ENCODE results near the gene FAM193A. TPM values are rescaled to one million over a fixed set of nuclear protein-coding genes. Genes with fewer than 3 reads are reported as not detected.
A peak's percentile ranks its signal among the peaks of the same experiment; 100 is the strongest.

FAM193A gene
- total and polyA plus RNA-seq, 12 donors = 12.9 to 30.8 (median 23.1) TPM

GRCh38 chr4:2565533-2565932 is 29.1 kb downstream of the FAM193A start:
- DNase-seq = no peak
- no peak overlapping the region for H3K27ac ChIP-seq
- no peak for TF ChIP-seq CTCF (IDR thresholded peaks at IDR 0.05)
- no peak for TF ChIP-seq POLR2A (IDR thresholded peaks at IDR 0.05)
- WGBS, 4 donors = 90 to 96% (median 93%) methylated on average over 4 of the region's 4 CpGs
- H3K4me1 ChIP-seq (replicated peaks in 1 of 2) = peaks cover 0 to 18% of the 10 kb centered on the region in 2 donors
- H3K9me3 ChIP-seq (replicated peaks in 1 of 3) = no peaks in the 10 kb centered on the region
- no peak overlapping the region for H3K4me3 ChIP-seq
- no peaks in the 10 kb centered on the region for H3K36me3 ChIP-seq (replicated peaks in 1 of 2)
- no peaks in the 10 kb centered on the region for H3K27me3 ChIP-seq
- intact Hi-C loops (cut with DNase I) = no loop called here

DNA sequence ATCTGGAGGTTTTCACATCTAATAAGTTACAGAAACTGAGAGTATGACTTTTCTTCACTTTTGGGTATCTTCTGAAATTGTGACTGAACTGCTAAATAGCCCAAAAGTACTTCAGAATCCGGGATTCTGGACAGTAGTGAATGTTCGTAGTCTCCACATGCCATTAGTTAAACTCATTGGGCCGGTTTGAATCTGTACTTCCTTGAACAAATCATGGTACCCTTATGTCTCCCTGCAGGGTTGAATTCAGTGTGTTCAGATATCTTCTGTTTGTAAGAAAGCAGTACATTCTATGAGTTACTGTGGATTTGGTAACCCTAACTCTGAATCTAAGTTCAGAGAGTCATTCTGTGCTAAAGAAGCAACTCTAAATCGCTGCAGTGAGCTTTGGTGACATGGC is 33.6 kb downstream of the FAM193A start:
- peaks cover 0 to 34% of the 10 kb centered on the region in 2 donors for H3K4me1 ChIP-seq (replicated peaks in 1 of 2)
- no peak for TF ChIP-seq POLR2A (IDR thresholded peaks at IDR 0.05)
- TF ChIP-seq CTCF (IDR thresholded peaks at IDR 0.05) = no peak
- H3K9me3 ChIP-seq (replicated peaks in 1 of 3) = no peaks in the 10 kb centered on the region
- H3K4me3 ChIP-seq = no peak overlapping the region
- no peak for DNase-seq
- no peaks in the 10 kb centered on the region for H3K27me3 ChIP-seq
- WGBS, 4 donors = 85 to 97% (median 95%) methylated on average over 4 of the region's 4 CpGs
- no peak overlapping the region for H3K27ac ChIP-seq
- no peaks in the 10 kb centered on the region for H3K36me3 ChIP-seq (replicated peaks in 1 of 2)
- intact Hi-C loops (cut with DNase I) = no loop called here

- Histone ChIP-seq H3K4me1 (replicated peaks in 1 of 2) (peaks cover 0 to 34% of the 10 kb centered on the region in 2 donors), H3K9me3 (replicated peaks in 1 of 3) (no peaks in the 10 kb centered on the region), H3K36me3 (replicated peaks in 1 of 2) (no peaks in the 10 kb centered on the region), H3K27me3 (no peaks in the 10 kb centered on the region), H3K27ac (peak overlapping the region in 2 of 5 donors; percentile 51 to 54), H3K4me3 (no peak overlapping the region)
- peak in 6 of 7 donors; percentile 22 to 75 (median 40) for DNase-seq
- intact Hi-C loops (cut with DNase I) = no loop called here
- TF ChIP-seq CTCF (IDR thresholded peaks at IDR 0.05) (no peak), POLR2A (IDR thresholded peaks at IDR 0.05) (no peak)
- WGBS, 4 donors = 61 to 73% (median 70%) methylated on average over 11 of the region's 11 CpGs
These were observed 34.2 kb downstream of the FAM193A start for GRCh38 chr4:2570551-2571222.

GRCh38 chr4:2572076-2572475 is 35.6 kb downstream of the FAM193A start:
- peak in 1 of 7 donors; percentile 50 for DNase-seq
- Histone ChIP-seq H3K4me1 (replicated peaks in 1 of 2) (peaks cover 0 to 34% of the 10 kb centered on the region in 2 donors), H3K27ac (peak overlapping the region in 1 of 5 donors; percentile 8), H3K27me3 (no peaks in the 10 kb centered on the region), H3K36me3 (replicated peaks in 1 of 2) (no peaks in the 10 kb centered on the region), H3K4me3 (no peak overlapping the region), H3K9me3 (replicated peaks in 1 of 3) (no peaks in the 10 kb centered on the region)
- TF ChIP-seq POLR2A (IDR thresholded peaks at IDR 0.05) (no peak), CTCF (IDR thresholded peaks at IDR 0.05) (no peak)
- WGBS, 4 donors = 85 to 91% (median 90%) methylated on average over 10 to 12 of the region's 12 CpGs
- intact Hi-C loops (cut with DNase I) = no loop called here

Measured in adrenal gland (tissue), 12 donors.